Measurements from ENCODE around the gene MYO18B.

- TF ChIP-seq TCF12 (IDR thresholded peaks at IDR 0.05; ENCODE audit: low read depth), result no peak
- TF ChIP-seq, protein P1, sequence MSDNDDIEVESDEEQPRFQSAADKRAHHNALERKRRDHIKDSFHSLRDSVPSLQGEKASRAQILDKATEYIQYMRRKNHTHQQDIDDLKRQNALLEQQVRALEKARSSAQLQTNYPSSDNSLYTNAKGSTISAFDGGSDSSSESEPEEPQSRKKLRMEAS (IDR thresholded peaks at IDR 0.05), result no peak
- no peak for TF ChIP-seq EP300 (IDR thresholded peaks at IDR 0.05; ENCODE audit: borderline replicate concordance)
- TF ChIP-seq, protein P2, sequence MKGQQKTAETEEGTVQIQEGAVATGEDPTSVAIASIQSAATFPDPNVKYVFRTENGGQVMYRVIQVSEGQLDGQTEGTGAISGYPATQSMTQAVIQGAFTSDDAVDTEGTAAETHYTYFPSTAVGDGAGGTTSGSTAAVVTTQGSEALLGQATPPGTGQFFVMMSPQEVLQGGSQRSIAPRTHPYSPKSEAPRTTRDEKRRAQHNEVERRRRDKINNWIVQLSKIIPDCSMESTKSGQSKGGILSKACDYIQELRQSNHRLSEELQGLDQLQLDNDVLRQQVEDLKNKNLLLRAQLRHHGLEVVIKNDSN (IDR thresholded peaks at IDR 0.05), result no peak
- TF ChIP-seq TAF1 (IDR thresholded peaks at IDR 0.05; ENCODE audit: low read depth), result no peak
- no peak for TF ChIP-seq CEBPB (IDR thresholded peaks at IDR 0.05)
- no peak for TF ChIP-seq RAD21 (IDR thresholded peaks at IDR 0.05; ENCODE audit: low read depth)
- no peak for TF ChIP-seq REST (IDR thresholded peaks at IDR 0.05; ENCODE audit: low read depth)
These were observed 30.3 kb downstream of the MYO18B start for GRCh38 chr22:25772288-25772687.
